ENCODE results near the gene NMNAT3. TPM values are rescaled to one million over a fixed set of nuclear protein-coding genes. Genes with fewer than 3 reads are reported as not detected.

NMNAT3 gene
- total and polyA plus RNA-seq, 2 experiments from 2014 or later, result 8.3 to 9.2 TPM

DNA sequence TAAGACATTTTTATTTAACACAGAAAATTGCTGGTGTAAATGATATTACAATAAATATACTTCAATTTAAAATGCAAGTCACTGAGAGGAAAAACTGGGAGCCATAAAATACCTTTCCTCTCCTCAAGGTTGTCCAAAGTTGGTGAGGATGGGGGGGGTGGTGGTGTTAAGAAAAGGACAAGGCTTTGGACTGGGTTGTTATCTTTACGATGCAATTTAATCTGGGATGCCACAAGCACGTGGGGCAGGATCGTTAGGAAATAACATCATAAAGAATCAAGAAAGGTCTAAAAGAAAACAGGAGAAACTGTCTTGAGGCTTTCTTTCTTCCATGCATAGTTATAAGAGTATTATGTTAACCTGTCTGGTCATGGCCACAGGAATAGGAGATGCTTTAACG is 66.9 kb downstream of the NMNAT3 start (continued):
- TF ChIP-seq, protein P1, sequence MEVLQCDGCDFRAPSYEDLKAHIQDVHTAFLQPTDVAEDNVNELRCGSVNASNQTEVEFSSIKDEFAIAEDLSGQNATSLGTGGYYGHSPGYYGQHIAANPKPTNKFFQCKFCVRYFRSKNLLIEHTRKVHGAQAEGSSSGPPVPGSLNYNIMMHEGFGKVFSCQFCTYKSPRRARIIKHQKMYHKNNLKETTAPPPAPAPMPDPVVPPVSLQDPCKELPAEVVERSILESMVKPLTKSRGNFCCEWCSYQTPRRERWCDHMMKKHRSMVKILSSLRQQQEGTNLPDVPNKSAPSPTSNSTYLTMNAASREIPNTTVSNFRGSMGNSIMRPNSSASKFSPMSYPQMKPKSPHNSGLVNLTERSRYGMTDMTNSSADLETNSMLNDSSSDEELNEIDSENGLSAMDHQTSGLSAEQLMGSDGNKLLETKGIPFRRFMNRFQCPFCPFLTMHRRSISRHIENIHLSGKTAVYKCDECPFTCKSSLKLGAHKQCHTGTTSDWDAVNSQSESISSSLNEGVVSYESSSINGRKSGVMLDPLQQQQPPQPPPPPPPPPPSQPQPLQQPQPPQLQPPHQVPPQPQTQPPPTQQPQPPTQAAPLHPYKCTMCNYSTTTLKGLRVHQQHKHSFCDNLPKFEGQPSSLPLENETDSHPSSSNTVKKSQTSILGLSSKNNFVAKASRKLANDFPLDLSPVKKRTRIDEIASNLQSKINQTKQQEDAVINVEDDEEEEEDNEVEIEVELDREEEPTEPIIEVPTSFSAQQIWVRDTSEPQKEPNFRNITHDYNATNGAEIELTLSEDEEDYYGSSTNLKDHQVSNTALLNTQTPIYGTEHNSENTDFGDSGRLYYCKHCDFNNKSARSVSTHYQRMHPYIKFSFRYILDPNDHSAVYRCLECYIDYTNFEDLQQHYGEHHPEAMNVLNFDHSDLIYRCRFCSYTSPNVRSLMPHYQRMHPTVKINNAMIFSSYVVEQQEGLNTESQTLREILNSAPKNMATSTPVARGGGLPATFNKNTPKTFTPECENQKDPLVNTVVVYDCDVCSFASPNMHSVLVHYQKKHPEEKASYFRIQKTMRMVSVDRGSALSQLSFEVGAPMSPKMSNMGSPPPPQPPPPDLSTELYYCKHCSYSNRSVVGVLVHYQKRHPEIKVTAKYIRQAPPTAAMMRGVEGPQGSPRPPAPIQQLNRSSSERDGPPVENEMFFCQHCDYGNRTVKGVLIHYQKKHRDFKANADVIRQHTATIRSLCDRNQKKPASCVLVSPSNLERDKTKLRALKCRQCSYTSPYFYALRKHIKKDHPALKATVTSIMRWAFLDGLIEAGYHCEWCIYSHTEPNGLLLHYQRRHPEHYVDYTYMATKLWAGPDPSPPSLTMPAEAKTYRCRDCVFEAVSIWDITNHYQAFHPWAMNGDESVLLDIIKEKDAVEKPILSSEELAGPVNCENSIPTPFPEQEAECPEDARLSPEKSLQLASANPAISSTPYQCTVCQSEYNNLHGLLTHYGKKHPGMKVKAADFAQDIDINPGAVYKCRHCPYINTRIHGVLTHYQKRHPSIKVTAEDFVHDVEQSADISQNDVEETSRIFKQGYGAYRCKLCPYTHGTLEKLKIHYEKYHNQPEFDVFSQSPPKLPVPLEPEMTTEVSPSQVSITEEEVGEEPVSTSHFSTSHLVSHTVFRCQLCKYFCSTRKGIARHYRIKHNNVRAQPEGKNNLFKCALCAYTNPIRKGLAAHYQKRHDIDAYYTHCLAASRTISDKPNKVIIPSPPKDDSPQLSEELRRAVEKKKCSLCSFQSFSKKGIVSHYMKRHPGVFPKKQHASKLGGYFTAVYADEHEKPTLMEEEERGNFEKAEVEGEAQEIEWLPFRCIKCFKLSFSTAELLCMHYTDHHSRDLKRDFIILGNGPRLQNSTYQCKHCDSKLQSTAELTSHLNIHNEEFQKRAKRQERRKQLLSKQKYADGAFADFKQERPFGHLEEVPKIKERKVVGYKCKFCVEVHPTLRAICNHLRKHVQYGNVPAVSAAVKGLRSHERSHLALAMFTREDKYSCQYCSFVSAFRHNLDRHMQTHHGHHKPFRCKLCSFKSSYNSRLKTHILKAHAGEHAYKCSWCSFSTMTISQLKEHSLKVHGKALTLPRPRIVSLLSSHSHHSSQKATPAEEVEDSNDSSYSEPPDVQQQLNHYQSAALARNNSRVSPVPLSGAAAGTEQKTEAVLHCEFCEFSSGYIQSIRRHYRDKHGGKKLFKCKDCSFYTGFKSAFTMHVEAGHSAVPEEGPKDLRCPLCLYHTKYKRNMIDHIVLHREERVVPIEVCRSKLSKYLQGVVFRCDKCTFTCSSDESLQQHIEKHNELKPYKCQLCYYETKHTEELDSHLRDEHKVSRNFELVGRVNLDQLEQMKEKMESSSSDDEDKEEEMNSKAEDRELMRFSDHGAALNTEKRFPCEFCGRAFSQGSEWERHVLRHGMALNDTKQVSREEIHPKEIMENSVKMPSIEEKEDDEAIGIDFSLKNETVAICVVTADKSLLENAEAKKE (CRISPR knock-in tag; IDR thresholded peaks at IDR 0.05), result no peak
- TF ChIP-seq EZH2 (IDR thresholded peaks at IDR 0.05; ENCODE audit: low read depth, unreplicated experiment) (no peak), STAT1 (IDR thresholded peaks at IDR 0.05; ENCODE audit: unreplicated experiment) (no peak), EZH2phosphoT487 (IDR thresholded peaks at IDR 0.05; ENCODE audit: unreplicated experiment) (no peak)
- TF ChIP-seq, protein P2, sequence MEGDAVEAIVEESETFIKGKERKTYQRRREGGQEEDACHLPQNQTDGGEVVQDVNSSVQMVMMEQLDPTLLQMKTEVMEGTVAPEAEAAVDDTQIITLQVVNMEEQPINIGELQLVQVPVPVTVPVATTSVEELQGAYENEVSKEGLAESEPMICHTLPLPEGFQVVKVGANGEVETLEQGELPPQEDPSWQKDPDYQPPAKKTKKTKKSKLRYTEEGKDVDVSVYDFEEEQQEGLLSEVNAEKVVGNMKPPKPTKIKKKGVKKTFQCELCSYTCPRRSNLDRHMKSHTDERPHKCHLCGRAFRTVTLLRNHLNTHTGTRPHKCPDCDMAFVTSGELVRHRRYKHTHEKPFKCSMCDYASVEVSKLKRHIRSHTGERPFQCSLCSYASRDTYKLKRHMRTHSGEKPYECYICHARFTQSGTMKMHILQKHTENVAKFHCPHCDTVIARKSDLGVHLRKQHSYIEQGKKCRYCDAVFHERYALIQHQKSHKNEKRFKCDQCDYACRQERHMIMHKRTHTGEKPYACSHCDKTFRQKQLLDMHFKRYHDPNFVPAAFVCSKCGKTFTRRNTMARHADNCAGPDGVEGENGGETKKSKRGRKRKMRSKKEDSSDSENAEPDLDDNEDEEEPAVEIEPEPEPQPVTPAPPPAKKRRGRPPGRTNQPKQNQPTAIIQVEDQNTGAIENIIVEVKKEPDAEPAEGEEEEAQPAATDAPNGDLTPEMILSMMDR (conservative IDR thresholded peaks at IDR 0.05; ENCODE audit: low read depth in 2 of 2), result no peak

DNA sequence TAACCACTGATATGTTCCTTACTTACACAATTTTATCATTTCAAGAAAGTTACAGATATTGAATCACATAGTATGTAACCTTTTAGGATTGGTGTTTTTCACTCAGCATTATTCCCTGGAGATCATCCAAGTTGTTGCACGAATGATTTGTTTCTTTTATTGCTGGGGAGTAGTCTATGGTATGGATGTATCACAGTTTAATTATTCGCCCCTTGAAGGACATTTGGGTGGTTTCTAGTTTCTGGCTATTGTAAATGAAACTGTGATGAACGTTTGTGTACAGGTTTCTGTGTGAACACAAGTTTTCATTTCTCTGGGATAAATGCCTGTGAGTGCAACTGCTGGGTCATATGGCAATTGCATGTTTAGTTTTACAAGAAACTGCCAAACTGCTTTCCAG is 68.8 kb downstream of the NMNAT3 start:
- Histone ChIP-seq H3K9me2 (ENCODE audit: insufficient read depth) (no peaks in the 10 kb centered on the region), H3K4me2 (no peak overlapping the region), H3K4me3 (no peak overlapping the region), H3F3A (replicated peaks; ENCODE audit: low read depth) (no peaks in the 10 kb centered on the region), H3K4me1 (ENCODE audit: insufficient read depth) (0 out of 2 replicates have a peak, but pooled peaks cover 8% of the 10 kb centered on the region), H3K27me3 (ENCODE audit: insufficient read depth) (no peaks in the 10 kb centered on the region), H3K79me2 (replicated peaks; ENCODE audit: insufficient read depth) (no peaks in the 10 kb centered on the region), H3K27ac (ENCODE audit: low read depth) (no peak overlapping the region), H2AFZ (no peak overlapping the region), H4K20me1 (replicated peaks; ENCODE audit: insufficient read depth) (no peaks in the 10 kb centered on the region), H3K36me3 (ENCODE audit: insufficient read depth) (no peaks in the 10 kb centered on the region)
- H3K36me3 Mint-ChIP-seq (ENCODE audit: low read depth), result no peaks in the 10 kb centered on the region
- DNase-seq (ENCODE audit: low spot score) (no peak), ATAC-seq (no peak)
- H3K27me3 Mint-ChIP-seq (ENCODE audit: insufficient read depth, low read depth, poor library complexity), result no peaks in the 10 kb centered on the region
- peaks cover 17% of the 10 kb centered on the region for H3K4me1 Mint-ChIP-seq
- no peak overlapping the region for H3K27ac Mint-ChIP-seq
- H3K4me3 Mint-ChIP-seq, result no peak overlapping the region
- no peaks in the 10 kb centered on the region; the same call in 2 of the 3 replicates for H3K9me3 Mint-ChIP-seq
- TF ChIP-seq CREB1 (CRISPR knock-in tag; IDR thresholded peaks at IDR 0.05; ENCODE audit: low read depth), result no peak
- TF ChIP-seq, protein P3, sequence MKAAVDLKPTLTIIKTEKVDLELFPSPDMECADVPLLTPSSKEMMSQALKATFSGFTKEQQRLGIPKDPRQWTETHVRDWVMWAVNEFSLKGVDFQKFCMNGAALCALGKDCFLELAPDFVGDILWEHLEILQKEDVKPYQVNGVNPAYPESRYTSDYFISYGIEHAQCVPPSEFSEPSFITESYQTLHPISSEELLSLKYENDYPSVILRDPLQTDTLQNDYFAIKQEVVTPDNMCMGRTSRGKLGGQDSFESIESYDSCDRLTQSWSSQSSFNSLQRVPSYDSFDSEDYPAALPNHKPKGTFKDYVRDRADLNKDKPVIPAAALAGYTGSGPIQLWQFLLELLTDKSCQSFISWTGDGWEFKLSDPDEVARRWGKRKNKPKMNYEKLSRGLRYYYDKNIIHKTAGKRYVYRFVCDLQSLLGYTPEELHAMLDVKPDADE (IDR thresholded peaks at IDR 0.05), result no peak
- TF ChIP-seq STAT1 (IDR thresholded peaks at IDR 0.05; ENCODE audit: unreplicated experiment), result no peak
- TF ChIP-seq, protein P4, sequence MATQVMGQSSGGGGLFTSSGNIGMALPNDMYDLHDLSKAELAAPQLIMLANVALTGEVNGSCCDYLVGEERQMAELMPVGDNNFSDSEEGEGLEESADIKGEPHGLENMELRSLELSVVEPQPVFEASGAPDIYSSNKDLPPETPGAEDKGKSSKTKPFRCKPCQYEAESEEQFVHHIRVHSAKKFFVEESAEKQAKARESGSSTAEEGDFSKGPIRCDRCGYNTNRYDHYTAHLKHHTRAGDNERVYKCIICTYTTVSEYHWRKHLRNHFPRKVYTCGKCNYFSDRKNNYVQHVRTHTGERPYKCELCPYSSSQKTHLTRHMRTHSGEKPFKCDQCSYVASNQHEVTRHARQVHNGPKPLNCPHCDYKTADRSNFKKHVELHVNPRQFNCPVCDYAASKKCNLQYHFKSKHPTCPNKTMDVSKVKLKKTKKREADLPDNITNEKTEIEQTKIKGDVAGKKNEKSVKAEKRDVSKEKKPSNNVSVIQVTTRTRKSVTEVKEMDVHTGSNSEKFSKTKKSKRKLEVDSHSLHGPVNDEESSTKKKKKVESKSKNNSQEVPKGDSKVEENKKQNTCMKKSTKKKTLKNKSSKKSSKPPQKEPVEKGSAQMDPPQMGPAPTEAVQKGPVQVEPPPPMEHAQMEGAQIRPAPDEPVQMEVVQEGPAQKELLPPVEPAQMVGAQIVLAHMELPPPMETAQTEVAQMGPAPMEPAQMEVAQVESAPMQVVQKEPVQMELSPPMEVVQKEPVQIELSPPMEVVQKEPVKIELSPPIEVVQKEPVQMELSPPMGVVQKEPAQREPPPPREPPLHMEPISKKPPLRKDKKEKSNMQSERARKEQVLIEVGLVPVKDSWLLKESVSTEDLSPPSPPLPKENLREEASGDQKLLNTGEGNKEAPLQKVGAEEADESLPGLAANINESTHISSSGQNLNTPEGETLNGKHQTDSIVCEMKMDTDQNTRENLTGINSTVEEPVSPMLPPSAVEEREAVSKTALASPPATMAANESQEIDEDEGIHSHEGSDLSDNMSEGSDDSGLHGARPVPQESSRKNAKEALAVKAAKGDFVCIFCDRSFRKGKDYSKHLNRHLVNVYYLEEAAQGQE (IDR thresholded peaks at IDR 0.05; ENCODE audit: unreplicated experiment), result no peak
- no peak for TF ChIP-seq POLR2AphosphoS5 (IDR thresholded peaks at IDR 0.05; ENCODE audit: low read depth)
- no peak for TF ChIP-seq NANOG (IDR thresholded peaks at IDR 0.05; ENCODE audit: borderline replicate concordance)
- no peak for TF ChIP-seq EZH2 (IDR thresholded peaks at IDR 0.05; ENCODE audit: low read depth, unreplicated experiment)
- no peak for TF ChIP-seq EZH2phosphoT487 (IDR thresholded peaks at IDR 0.05; ENCODE audit: unreplicated experiment)

Measured in GM23338 (cell line).